Astrocyte of the cerebellum (primary cell): ENCODE data around the gene CMAS.
A peak's percentile ranks its signal among the peaks of the same experiment; 100 is the strongest.
"Not testable (repeated sequence)": the region's sequence is repeated elsewhere in the genome, so short reads cannot be mapped to it uniquely, and the experiment has no call there.

ENCODE experiments used
- DNase-seq: peaks from one replicate; pipeline ENCODE4 v3.0.0-alpha.2; 2011; ENCODE audit warnings: low read depth
- H3K4me3 ChIP-seq: 2 replicates; pipeline ENCODE4 v1.5.1; 2011; ENCODE audit warnings: mild to moderate bottlenecking, low read depth, low read length, moderate library complexity
- in situ Hi-C: cut with HindIII; loops from 2 replicates; pipeline ENCODE4 v1.10.0; 2017; ENCODE audit warnings: low sequenced_read_pairs
- TF ChIP-seq, protein P1 (sequence below): IDR thresholded peaks from 2 replicates; pipeline ENCODE4 v1.5.1; 2012; ENCODE audit warnings: low read length, low read depth, moderate library complexity, mild to moderate bottlenecking; ENCODE audit errors: missing control alignments

The CMAS gene

DNA sequence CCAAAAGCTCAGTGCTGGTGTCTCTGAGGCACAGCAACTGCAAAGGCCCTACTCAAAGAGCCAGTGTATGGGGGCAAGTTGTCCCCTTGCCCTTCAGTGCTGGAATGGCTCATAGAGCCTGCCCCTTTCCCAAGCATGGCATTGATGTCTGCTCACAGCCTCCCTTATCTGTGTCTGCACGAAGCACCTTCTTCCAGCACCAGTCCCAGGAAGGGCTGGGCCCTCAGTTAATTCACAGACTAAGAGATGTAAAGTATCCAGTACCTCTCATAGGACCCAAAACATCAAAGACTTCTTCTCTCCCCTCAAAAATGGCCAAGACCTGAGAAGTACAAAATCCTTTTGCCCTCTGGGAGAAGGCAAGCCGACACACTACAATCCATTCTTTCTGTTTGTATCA, 1.6 kb upstream of the CMAS start:
- in situ Hi-C loops, result no loop called here
- H3K4me3 ChIP-seq, result no peak overlapping the region
- TF ChIP-seq, protein P1, sequence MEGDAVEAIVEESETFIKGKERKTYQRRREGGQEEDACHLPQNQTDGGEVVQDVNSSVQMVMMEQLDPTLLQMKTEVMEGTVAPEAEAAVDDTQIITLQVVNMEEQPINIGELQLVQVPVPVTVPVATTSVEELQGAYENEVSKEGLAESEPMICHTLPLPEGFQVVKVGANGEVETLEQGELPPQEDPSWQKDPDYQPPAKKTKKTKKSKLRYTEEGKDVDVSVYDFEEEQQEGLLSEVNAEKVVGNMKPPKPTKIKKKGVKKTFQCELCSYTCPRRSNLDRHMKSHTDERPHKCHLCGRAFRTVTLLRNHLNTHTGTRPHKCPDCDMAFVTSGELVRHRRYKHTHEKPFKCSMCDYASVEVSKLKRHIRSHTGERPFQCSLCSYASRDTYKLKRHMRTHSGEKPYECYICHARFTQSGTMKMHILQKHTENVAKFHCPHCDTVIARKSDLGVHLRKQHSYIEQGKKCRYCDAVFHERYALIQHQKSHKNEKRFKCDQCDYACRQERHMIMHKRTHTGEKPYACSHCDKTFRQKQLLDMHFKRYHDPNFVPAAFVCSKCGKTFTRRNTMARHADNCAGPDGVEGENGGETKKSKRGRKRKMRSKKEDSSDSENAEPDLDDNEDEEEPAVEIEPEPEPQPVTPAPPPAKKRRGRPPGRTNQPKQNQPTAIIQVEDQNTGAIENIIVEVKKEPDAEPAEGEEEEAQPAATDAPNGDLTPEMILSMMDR, result no peak
- no peak for DNase-seq

DNA sequence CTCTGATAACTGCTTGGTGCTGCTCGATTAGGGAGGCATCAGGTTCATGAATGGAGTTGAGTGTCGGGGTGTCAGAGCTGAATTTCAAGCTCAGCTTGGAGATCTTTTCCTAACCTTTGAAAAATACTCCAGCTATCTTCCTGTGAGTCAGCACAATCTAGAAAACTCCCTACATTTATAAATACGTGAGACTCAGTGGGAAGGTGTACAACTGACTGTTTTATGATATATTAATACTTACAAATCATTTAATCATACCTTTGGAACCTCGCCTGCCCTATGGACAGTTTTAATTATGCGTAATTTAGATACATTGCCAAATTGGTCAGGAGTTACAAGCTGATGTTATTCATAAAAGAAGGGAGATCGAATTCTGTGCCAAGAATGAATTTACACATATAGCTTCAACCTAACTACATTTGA, 961 bp downstream of the CMAS start:
- in situ Hi-C loops, result no loop called here
- no peak for DNase-seq
- TF ChIP-seq, protein P1, result no peak
- H3K4me3 ChIP-seq, result peak overlapping the region; percentile 92

DNA sequence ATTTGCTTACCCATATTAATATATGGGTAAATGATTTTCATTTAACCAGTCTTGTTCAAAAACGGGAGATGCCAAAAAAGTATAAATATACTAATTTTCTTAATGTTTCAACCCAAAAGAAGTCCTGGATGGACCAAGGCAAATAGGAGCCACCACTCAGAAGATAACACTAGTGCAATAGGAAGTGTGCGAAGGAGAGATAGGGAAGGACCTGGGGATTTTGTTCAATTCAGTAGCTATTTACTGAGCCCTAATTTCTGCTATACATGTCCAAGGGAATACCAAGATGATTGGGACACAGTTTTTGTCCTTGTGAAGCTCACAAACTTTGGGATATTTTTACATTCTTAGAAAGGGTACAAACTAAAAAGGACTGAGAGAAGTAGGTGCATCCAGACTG, 1.5 kb downstream of the CMAS start:
- in situ Hi-C loops, result no loop called here
- no peak overlapping the region for H3K4me3 ChIP-seq
- DNase-seq, result no peak
- TF ChIP-seq, protein P1, result no peak

DNA sequence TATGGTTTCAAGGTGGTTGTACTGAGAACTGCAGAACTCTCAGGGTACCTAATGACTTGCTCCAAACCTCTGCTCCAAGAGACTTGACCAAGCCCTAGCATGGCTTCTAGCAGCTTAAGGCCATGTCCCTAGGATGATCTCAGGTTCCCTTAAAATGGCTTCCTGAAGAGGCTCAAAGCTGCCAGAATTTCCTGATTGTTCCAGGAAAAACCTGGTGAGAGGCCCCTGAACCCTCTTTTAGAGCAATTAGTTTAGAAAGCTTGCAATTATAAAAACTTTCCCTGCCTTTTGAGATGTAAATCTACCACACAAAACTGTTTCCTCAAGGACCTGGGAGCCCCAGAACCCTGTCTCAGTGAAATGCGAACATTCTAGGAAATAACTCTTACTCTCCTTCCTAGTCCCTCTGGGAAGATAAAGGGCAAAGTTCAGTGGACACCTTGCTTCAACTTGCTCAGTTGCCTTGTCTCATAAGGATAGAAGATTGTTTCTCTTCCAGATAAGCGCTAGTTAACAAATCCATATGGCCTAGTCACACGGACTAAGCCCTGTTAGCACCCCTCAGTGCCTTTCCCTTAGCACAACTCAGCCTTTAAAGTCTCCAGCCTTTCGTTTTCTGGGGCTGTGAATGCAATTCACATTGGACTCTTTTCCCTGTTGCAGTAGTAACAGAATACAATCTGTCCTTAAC, 2.5 kb downstream of the CMAS start:
- H3K4me3 ChIP-seq, result no peak overlapping the region
- DNase-seq, result no peak
- in situ Hi-C loops, result no loop called here
- TF ChIP-seq, protein P1, result no peak

DNA sequence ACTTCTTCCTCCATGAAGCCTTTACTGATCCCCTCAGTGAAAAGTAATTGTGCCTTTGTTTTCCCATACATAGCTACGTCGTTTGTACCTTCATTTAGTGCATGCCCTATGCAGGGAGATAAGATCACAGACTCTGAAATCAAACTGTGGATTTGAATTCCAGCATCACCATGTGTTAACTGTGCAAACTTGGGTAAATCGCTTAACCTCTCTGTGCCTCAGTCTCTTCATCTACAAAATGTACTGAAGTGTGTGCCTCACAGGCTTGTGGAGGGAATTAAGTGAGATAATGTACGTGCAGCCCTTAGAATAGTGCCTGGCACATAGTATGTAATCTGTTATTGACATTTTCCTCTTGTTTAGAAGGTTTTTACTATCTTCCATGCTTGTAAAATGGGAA, 4.1 kb downstream of the CMAS start:
- DNase-seq, result no peak
- TF ChIP-seq, protein P1, result no peak
- no peak overlapping the region for H3K4me3 ChIP-seq
- in situ Hi-C loops, result no loop called here

DNA sequence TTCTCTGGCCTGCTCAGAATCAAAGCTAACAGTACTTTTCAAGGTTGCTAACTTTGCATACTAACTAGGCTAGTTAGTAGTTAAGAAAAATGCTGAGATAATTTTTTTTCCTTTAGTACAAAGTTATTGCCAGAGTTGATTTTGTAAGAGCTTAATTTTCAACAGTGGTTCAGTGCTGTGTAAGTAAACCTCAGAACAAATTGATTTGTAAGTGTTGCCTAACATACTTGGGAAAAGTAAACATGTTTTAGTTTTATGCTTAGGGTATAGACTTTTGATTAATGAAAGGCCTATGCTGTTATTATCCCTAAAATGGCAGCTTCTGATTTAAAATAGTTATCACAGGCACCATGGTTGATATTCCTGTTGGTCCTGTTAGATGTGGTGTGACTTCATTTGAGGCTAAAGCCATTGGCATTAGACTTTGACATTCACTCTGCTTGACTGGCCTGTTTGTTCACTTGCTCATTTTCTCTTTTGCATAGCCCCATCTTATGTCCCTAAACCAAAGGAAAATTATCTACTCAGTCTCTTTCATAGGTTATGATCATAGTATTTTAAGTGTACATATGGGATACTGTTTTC, 5.2 kb downstream of the CMAS start:
- TF ChIP-seq, protein P1, result no peak
- in situ Hi-C loops, result no loop called here
- no peak overlapping the region for H3K4me3 ChIP-seq
- no peak for DNase-seq

DNA sequence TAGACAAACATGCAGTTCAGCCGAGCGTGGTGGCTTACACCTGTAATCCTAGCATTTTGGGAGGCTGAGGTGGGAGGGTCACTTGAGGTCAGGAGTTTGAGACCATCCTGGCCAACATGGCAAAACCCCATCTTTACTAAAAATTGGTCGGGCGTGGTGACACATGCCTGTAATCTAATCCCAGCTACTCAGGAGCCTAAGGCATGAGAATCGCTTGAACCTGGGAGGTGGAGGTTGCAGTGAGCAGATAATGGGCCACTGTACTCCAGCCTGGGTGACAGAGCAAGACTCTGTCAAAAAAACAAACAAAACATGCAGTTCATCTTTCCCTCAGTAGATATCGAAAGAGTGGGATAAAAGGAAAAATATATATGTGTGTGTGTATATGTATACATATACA, 7.0 kb downstream of the CMAS start:
- DNase-seq, H3K4me3 ChIP-seq, in situ Hi-C loops: not testable (repeated sequence)
